CMK (cell line): ENCODE results near the gene NAT16.
"Not testable (repeated sequence)": the region's sequence is repeated elsewhere in the genome, so short reads cannot be mapped to it uniquely, and the experiment has no call there.

Source experiments
- DNase-seq: peaks from one replicate; pipeline ENCODE4 v3.0.0-alpha.2; 2010; ENCODE audit warnings: low read depth

NAT16 gene

GRCh38 chr7:101201695-101202602, 21.9 kb upstream of the NAT16 start:
- DNase-seq = no peak

GRCh38 chr7:101200862-101201599, 20.9 kb upstream of the NAT16 start, which contains the start of gene MOGAT3:
MOGAT3 (minus strand) TSS chr7:101201036; CDS start chr7:101200854, 182 bp downstream.
- no peak for DNase-seq

- no peak for DNase-seq
Measured at GRCh38 chr7:101200504-101200861, 20.4 kb upstream of the NAT16 start.

GRCh38 chr7:101199522-101199921, 19.4 kb upstream of the NAT16 start:
- DNase-seq = not testable (repeated sequence)

- DNase-seq = no peak
Measured at GRCh38 chr7:101198476-101198875, 18.4 kb upstream of the NAT16 start.

- DNase-seq = no peak
Measured at GRCh38 chr7:101197991-101198390, 17.9 kb upstream of the NAT16 start.

GRCh38 chr7:101195884-101196283, 15.8 kb upstream of the NAT16 start:
- no peak for DNase-seq

GRCh38 chr7:101189109-101189508, 9.0 kb upstream of the NAT16 start:
- no peak for DNase-seq

- no peak for DNase-seq
Measured at GRCh38 chr7:101186844-101187428, 6.8 kb upstream of the NAT16 start.

- DNase-seq = no peak
Measured at GRCh38 chr7:101186194-101186593, 6.1 kb upstream of the NAT16 start.

- DNase-seq = no peak
Measured at GRCh38 chr7:101185258-101185839, 5.3 kb upstream of the NAT16 start.

GRCh38 chr7:101179713-101180112, 380 bp downstream of the NAT16 start:
- no peak for DNase-seq

GRCh38 chr7:101179117-101179516, 976 bp downstream of the NAT16 start:
- no peak for DNase-seq

- DNase-seq = no peak
Measured at GRCh38 chr7:101177644-101178043, 2.4 kb downstream of the NAT16 start.

GRCh38 chr7:101175664-101176063, 4.4 kb downstream of the NAT16 start:
- no peak for DNase-seq

- DNase-seq = no peak
Measured at GRCh38 chr7:101174322-101174854, 5.7 kb downstream of the NAT16 start.

GRCh38 chr7:101173752-101174244, 6.3 kb downstream of the NAT16 start:
- no peak for DNase-seq

GRCh38 chr7:101172854-101173751, 7.0 kb downstream of the NAT16 start:
- no peak for DNase-seq

- no peak for DNase-seq
Measured at GRCh38 chr7:101172005-101172853, 7.9 kb downstream of the NAT16 start.

- DNase-seq = no peak
Measured at GRCh38 chr7:101171442-101171837, 8.7 kb downstream of the NAT16 start.
